ENCODE data around the gene VASN.
A peak's percentile ranks its signal among the peaks of the same experiment; 100 is the strongest.

Gene VASN

GRCh38 chr16:4402439-4403132, 30.9 kb downstream of the VASN start:
- TF ChIP-seq CTCF (IDR thresholded peaks at IDR 0.05; ENCODE audit: control insufficient read depth, extremely low read depth, insufficient read depth): peak; percentile 92
- DNase-seq (ENCODE audit: low read depth): no peak
- no peak overlapping the region for H3K4me3 ChIP-seq (ENCODE audit: low read depth, low read length)

DNA sequence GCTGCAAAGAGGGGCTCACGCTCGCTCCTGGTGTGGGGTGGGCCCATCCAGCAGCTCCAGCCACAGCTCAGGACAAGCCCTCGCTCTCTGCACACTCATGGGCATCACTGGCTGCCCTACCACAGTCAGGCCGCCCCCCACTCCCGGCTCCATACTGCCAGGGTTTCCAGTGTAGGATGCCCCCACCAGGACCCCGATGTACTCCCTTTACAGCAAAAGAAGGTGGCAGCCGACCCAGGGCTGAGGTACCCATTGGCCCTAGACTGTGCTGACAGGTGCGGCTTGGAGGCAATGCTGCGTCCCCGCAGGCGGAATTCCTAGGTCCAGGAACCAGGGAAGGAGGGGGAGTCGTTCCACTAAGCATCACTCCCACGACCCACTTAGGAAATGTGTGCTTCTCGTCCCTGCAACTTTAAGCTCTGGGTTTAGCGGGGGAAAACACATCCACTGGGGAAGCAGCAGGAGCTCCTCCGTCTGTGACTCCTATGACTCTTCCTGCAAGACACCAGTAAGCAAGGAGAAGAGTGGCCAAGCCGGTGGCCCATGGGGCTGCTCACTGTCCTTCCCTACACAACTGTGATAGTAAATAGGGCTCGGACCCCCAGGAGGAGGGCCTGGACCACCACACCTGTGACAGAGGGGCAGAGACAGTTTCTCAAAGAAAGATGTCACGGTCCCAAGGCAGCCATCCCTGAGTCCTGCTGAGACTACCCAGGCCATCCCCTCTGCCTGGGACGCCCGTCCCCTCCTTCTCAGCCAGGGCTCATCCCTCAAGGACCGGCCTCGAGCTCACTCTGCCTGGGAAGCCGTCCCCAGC, 31.7 kb downstream of the VASN start:
- no peak overlapping the region for H3K4me3 ChIP-seq (ENCODE audit: low read depth, low read length)
- no peak for TF ChIP-seq CTCF (IDR thresholded peaks at IDR 0.05; ENCODE audit: control insufficient read depth, extremely low read depth, insufficient read depth)
- no peak for DNase-seq (ENCODE audit: low read depth)

GRCh38 chr16:4404247-4404966, 32.8 kb downstream of the VASN start:
- H3K4me3 ChIP-seq (ENCODE audit: low read depth, low read length): no peak overlapping the region
- peak; percentile 43 for TF ChIP-seq CTCF (IDR thresholded peaks at IDR 0.05; ENCODE audit: control insufficient read depth, extremely low read depth, insufficient read depth)
- DNase-seq (ENCODE audit: low read depth): no peak

DNA sequence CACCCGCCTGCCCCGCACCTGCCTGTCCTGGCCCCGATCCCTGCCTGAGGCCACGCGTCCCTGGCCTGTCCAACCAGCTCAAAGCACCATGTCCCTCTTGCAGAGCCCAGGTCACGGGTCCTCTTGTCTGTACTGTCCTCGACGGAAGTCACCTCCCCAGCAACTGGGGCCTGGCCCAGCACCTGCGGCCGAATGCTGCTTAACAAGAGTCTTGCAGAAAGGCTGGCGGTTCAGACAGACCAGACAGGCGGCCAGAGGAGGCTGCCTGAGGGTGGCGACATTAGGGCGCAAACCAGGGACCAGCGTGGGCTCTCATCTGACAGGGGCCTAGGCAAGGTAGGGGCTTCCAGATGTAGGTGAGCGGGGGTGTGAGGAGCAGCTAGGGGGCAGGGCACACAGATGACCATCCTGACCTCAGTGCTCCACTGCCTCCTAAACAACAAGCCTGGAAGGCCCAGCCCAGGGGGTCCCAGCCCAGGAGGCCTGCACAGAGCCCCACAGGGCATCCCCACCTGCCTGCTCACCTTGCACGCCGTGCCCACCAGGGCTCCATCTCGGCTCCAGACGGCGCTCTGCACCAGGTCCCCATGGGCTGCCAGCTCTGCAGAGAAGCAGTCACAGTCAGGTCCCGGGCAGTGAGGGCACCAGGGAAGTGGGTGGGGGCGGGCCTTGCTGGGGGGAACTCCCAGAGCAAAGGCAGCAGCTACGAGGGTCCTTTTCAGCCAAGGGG, 33.5 kb downstream of the VASN start:
- no peak overlapping the region for H3K4me3 ChIP-seq (ENCODE audit: low read depth, low read length)
- DNase-seq (ENCODE audit: low read depth): no peak
- TF ChIP-seq CTCF (IDR thresholded peaks at IDR 0.05; ENCODE audit: control insufficient read depth, extremely low read depth, insufficient read depth): no peak

- DNase-seq (ENCODE audit: low read depth): no peak
- no peak overlapping the region for H3K4me3 ChIP-seq (ENCODE audit: low read depth, low read length)
- TF ChIP-seq CTCF (IDR thresholded peaks at IDR 0.05; ENCODE audit: control insufficient read depth, extremely low read depth, insufficient read depth): no peak
Observed at GRCh38 chr16:4407543-4408322, 36.1 kb downstream of the VASN start.

- no peak overlapping the region for H3K4me3 ChIP-seq (ENCODE audit: low read depth, low read length)
- TF ChIP-seq CTCF (IDR thresholded peaks at IDR 0.05; ENCODE audit: control insufficient read depth, extremely low read depth, insufficient read depth): no peak
- DNase-seq (ENCODE audit: low read depth): no peak
Observed at GRCh38 chr16:4408323-4408690, 36.7 kb downstream of the VASN start.

All from LNCaP clone FGC (cell line).